Breast epithelium (tissue), 3 donors: Measurements from ENCODE around the gene RFTN1.

Experiments used
- POLR2AphosphoS5 ChIP-seq, 3 donors: sonication (generic); formaldehyde crosslinking; IDR thresholded peaks; one replicate each; pipeline ENCODE4 v1.6.1; 2017; ENCODE audit warnings: antibody characterized with exemption in 3 of 3
- TF ChIP-seq, protein P1 (sequence below), 3 donors: fragments of 450-650 bp; IDR thresholded peaks; one replicate each; pipeline ENCODE4 v1.5.1; 2016 to 2017; ENCODE audit warnings: antibody characterized with exemption in 3 of 3, mild to moderate bottlenecking in 3 of 3, moderate library complexity in 3 of 3

GRCh38 chr3:16362770-16363169 lies 150.7 kb downstream of the RFTN1 start:
- TF ChIP-seq, protein P1, sequence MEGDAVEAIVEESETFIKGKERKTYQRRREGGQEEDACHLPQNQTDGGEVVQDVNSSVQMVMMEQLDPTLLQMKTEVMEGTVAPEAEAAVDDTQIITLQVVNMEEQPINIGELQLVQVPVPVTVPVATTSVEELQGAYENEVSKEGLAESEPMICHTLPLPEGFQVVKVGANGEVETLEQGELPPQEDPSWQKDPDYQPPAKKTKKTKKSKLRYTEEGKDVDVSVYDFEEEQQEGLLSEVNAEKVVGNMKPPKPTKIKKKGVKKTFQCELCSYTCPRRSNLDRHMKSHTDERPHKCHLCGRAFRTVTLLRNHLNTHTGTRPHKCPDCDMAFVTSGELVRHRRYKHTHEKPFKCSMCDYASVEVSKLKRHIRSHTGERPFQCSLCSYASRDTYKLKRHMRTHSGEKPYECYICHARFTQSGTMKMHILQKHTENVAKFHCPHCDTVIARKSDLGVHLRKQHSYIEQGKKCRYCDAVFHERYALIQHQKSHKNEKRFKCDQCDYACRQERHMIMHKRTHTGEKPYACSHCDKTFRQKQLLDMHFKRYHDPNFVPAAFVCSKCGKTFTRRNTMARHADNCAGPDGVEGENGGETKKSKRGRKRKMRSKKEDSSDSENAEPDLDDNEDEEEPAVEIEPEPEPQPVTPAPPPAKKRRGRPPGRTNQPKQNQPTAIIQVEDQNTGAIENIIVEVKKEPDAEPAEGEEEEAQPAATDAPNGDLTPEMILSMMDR (IDR thresholded peaks at IDR 0.05): no peak
- TF ChIP-seq POLR2AphosphoS5 (IDR thresholded peaks at IDR 0.05): no peak
